HT-29 (cell line): ENCODE measurements around the gene FLAD1. TPM values are rescaled to one million over a fixed set of nuclear protein-coding genes. Genes with fewer than 3 reads are reported as not detected.
A peak's percentile ranks its signal among the peaks of the same experiment; 100 is the strongest.

ENCODE experiments used
- DNase-seq: peaks from one replicate; pipeline ENCODE4 v3.0.0-alpha.2; 2015; ENCODE audit warnings: low spot score
- total RNA-seq: library from RNA; depleted of rRNA; stranded (reverse); fragments of >200 nt; shearing (Covaris generic); gene quantifications from 2 replicates; pipeline ENCODE4 v1.2.3, GENCODE V29; 2014

FLAD1 gene
- total RNA-seq, 1 experiment from 2014 or later = 85.5 TPM

- DNase-seq = peak; percentile 48
Observed at GRCh38 chr1:155002464-155003226, 19.5 kb downstream of the FLAD1 start, which contains the start of gene ZBTB7B. Gene ZBTB7B (plus strand): TSS chr1:155002802. CDS start chr1:155014661, 11,859 bp downstream.

GRCh38 chr1:155003227-155003765, 20.2 kb downstream of the FLAD1 start:
- DNase-seq = peak; percentile 48

GRCh38 chr1:155003766-155004351, 20.7 kb downstream of the FLAD1 start:
- DNase-seq = peak; percentile 42

GRCh38 chr1:155004352-155005075, 21.4 kb downstream of the FLAD1 start:
- peak; percentile 36 for DNase-seq

GRCh38 chr1:155005076-155006011, 22.2 kb downstream of the FLAD1 start:
- DNase-seq = no peak

GRCh38 chr1:155006601-155007101, 23.5 kb downstream of the FLAD1 start:
- DNase-seq = no peak

- DNase-seq = no peak
Observed at GRCh38 chr1:155007251-155007828, 24.2 kb downstream of the FLAD1 start.

GRCh38 chr1:155008015-155008941, 25.1 kb downstream of the FLAD1 start:
- no peak for DNase-seq

- no peak for DNase-seq
Observed at GRCh38 chr1:155009221-155009711, 26.1 kb downstream of the FLAD1 start.

- no peak for DNase-seq
Observed at GRCh38 chr1:155009742-155010141, 26.6 kb downstream of the FLAD1 start.

GRCh38 chr1:155010211-155010918, 27.2 kb downstream of the FLAD1 start:
- no peak for DNase-seq

GRCh38 chr1:155011004-155011416, 27.9 kb downstream of the FLAD1 start:
- DNase-seq = no peak

- DNase-seq = no peak
Observed at GRCh38 chr1:155011437-155012025, 28.4 kb downstream of the FLAD1 start.

GRCh38 chr1:155012026-155012546, 28.9 kb downstream of the FLAD1 start:
- DNase-seq = peak; percentile 46

GRCh38 chr1:155012776-155013602, 29.8 kb downstream of the FLAD1 start:
- no peak for DNase-seq

GRCh38 chr1:155013632-155014031, 30.5 kb downstream of the FLAD1 start:
- DNase-seq = no peak
